HG02885 (cell line): Measurements from ENCODE around the gene CLUH.

Source experiments
- ATAC-seq: cut with Tn5 transposase; IDR thresholded peaks from one replicate; pipeline ENCODE4 v1.9.1; 2021; ENCODE audit warnings: mild to moderate bottlenecking; ENCODE audit not compliant: unreplicated experiment, poor library complexity

CLUH gene

GRCh38 chr17:2647957-2648356 lies 63.6 kb downstream of the CLUH start:
- no peak for ATAC-seq

- no peak for ATAC-seq
Observed at GRCh38 chr17:2644971-2645370, 66.6 kb downstream of the CLUH start.
